HG03139 (cell line): ENCODE results near the gene FNTB.

Experiments
- ATAC-seq: cut with Tn5 transposase; IDR thresholded peaks from one replicate; pipeline ENCODE4 v1.9.1; 2021; ENCODE audit not compliant: unreplicated experiment

FNTB gene

GRCh38 chr14:64952598-64953309 lies 33.9 kb upstream of the FNTB start:
- no peak for ATAC-seq

GRCh38 chr14:64953310-64953654 lies 33.4 kb upstream of the FNTB start:
- no peak for ATAC-seq

GRCh38 chr14:64953661-64954060 lies 33.0 kb upstream of the FNTB start:
- ATAC-seq, result no peak

GRCh38 chr14:64954491-64955240 lies 32.0 kb upstream of the FNTB start:
- ATAC-seq, result no peak

- no peak for ATAC-seq
Measured at GRCh38 chr14:64955297-64955696, 31.4 kb upstream of the FNTB start.

GRCh38 chr14:64956697-64957406 lies 29.8 kb upstream of the FNTB start:
- ATAC-seq, result no peak

GRCh38 chr14:64958201-64958600 lies 28.5 kb upstream of the FNTB start:
- ATAC-seq, result no peak

- ATAC-seq, result no peak
Measured at GRCh38 chr14:64958743-64959142, 28.0 kb upstream of the FNTB start.

- no peak for ATAC-seq
Measured at GRCh38 chr14:64960762-64961276, 25.9 kb upstream of the FNTB start.

GRCh38 chr14:64963611-64964010 lies 23.1 kb upstream of the FNTB start:
- no peak for ATAC-seq

- ATAC-seq, result no peak
Measured at GRCh38 chr14:64965356-64966000, 21.2 kb upstream of the FNTB start.

- ATAC-seq, result no peak
Measured at GRCh38 chr14:64966976-64967375, 19.7 kb upstream of the FNTB start.

- no peak for ATAC-seq
Measured at GRCh38 chr14:64968167-64968566, 18.5 kb upstream of the FNTB start.

GRCh38 chr14:64968651-64969050 lies 18.0 kb upstream of the FNTB start:
- no peak for ATAC-seq

- ATAC-seq, result no peak
Measured at GRCh38 chr14:64970041-64970440, 16.7 kb upstream of the FNTB start.

GRCh38 chr14:64970776-64971477 lies 15.8 kb upstream of the FNTB start:
- no peak for ATAC-seq

- ATAC-seq, result no peak
Measured at GRCh38 chr14:64971491-64971942, 15.2 kb upstream of the FNTB start.

- ATAC-seq, result no peak
Measured at GRCh38 chr14:64971943-64972791, 14.5 kb upstream of the FNTB start, which contains the start of gene RAB15. Gene RAB15 (minus strand): TSS chr14:64972336. CDS start chr14:64972076, 260 bp downstream.

- ATAC-seq, result no peak
Measured at GRCh38 chr14:64973026-64973442, 13.7 kb upstream of the FNTB start.

GRCh38 chr14:64973826-64974225 lies 12.9 kb upstream of the FNTB start:
- no peak for ATAC-seq
